ENCODE results near the gene TIMM10B.

- TF ChIP-seq POLR2A (IDR thresholded peaks at IDR 0.05) = no peak
- no peak for TF ChIP-seq CTCF (IDR thresholded peaks at IDR 0.05 in 4 of 5, conservative IDR thresholded peaks at IDR 0.05 in 1 of 5)
These were observed 1.1 kb downstream of the TIMM10B start for GRCh38 chr11:6482441-6482840.

Measured in gastrocnemius medialis (tissue), 4 donors.